IgD-negative memory B cell (primary cell): ENCODE data around the gene GOLGA1. TPM values are rescaled to one million over a fixed set of nuclear protein-coding genes. Genes with fewer than 3 reads are reported as not detected.

ENCODE experiments used
- H3K27ac Mint-ChIP-seq, 3 donors: one replicate each; pipeline ENCODE4 v1.8.0; 2020 to 2022; ENCODE audit warnings: mild to moderate bottlenecking in 3 of 3, mixed read lengths in 3 of 3, moderate library complexity in 1 of 3
- H3K27me3 Mint-ChIP-seq: one replicate; pipeline ENCODE4 v1.8.0; 2021; ENCODE audit warnings: mixed read lengths
- H3K36me3 Mint-ChIP-seq: one replicate; pipeline ENCODE4 v1.8.0; 2020; ENCODE audit warnings: mild to moderate bottlenecking, mixed read lengths
- H3K4me1 Mint-ChIP-seq, 3 donors: one replicate each; pipeline ENCODE4 v1.8.0; 2020 to 2022; ENCODE audit warnings: mixed read lengths in 3 of 3, mild to moderate bottlenecking in 1 of 3
- H3K4me3 Mint-ChIP-seq, 4 donors: one replicate each; pipeline ENCODE4 v1.8.0; 2020 to 2022; ENCODE audit warnings: mild to moderate bottlenecking in 4 of 4, mixed read lengths in 4 of 4, moderate library complexity in 3 of 4
- H3K9me3 Mint-ChIP-seq, 3 donors: one replicate each; pipeline ENCODE4 v1.8.0; 2020 to 2021; ENCODE audit warnings: mixed read lengths in 3 of 3, mild to moderate bottlenecking in 1 of 3
- polyA plus RNA-seq: library from polyadenylated mRNA; unstranded; fragments of 300-500 nt; fragmentation: Illumina TruSeq; gene quantifications from one replicate; pipeline ENCODE4 v1.2.3, GENCODE V29; 2021

The GOLGA1 gene
- polyA plus RNA-seq, 1 donor from 2014 or later: 10.3 TPM

GRCh38 chr9:124881138-124881743, 59.6 kb downstream of the GOLGA1 start:
- H3K4me3 Mint-ChIP-seq: peak overlapping the region in 1 of 4 donors; percentile 72
- no peaks in the 10 kb centered on the region for H3K9me3 Mint-ChIP-seq
- peaks cover 4% of the 10 kb centered on the region for H3K36me3 Mint-ChIP-seq
- H3K27me3 Mint-ChIP-seq: no peaks in the 10 kb centered on the region
- peak overlapping the region in 1 of 3 donors; percentile 16 for H3K27ac Mint-ChIP-seq
- H3K4me1 Mint-ChIP-seq: peaks cover 0 to 16% (median 10%) of the 10 kb centered on the region in 3 donors

- Mint-ChIP-seq H3K27me3 (no peaks in the 10 kb centered on the region), H3K27ac (peak overlapping the region in 2 of 3 donors; percentile 62 to 88), H3K4me3 (no peak overlapping the region), H3K9me3 (no peaks in the 10 kb centered on the region), H3K4me1 (peaks cover 0 to 16% (median 10%) of the 10 kb centered on the region in 3 donors), H3K36me3 (peaks cover 3% of the 10 kb centered on the region)
Observed at GRCh38 chr9:124880501-124880900, 60.4 kb downstream of the GOLGA1 start.

- no peaks in the 10 kb centered on the region for H3K27me3 Mint-ChIP-seq
- no peaks in the 10 kb centered on the region for H3K9me3 Mint-ChIP-seq
- peaks cover 1% of the 10 kb centered on the region for H3K36me3 Mint-ChIP-seq
- H3K4me1 Mint-ChIP-seq: peaks cover 0 to 16% (median 10%) of the 10 kb centered on the region in 3 donors
- H3K4me3 Mint-ChIP-seq: no peak overlapping the region
- H3K27ac Mint-ChIP-seq: no peak overlapping the region
Observed at GRCh38 chr9:124879226-124879625, 61.7 kb downstream of the GOLGA1 start.

- H3K4me1 Mint-ChIP-seq: peaks cover 0 to 16% (median 15%) of the 10 kb centered on the region in 3 donors
- H3K27me3 Mint-ChIP-seq: no peaks in the 10 kb centered on the region
- H3K36me3 Mint-ChIP-seq: no peaks in the 10 kb centered on the region
- no peaks in the 10 kb centered on the region for H3K9me3 Mint-ChIP-seq
- no peak overlapping the region for H3K27ac Mint-ChIP-seq
- H3K4me3 Mint-ChIP-seq: peak overlapping the region in 1 of 4 donors; percentile 32
Observed at GRCh38 chr9:124878518-124878917, 62.4 kb downstream of the GOLGA1 start.

GRCh38 chr9:124878021-124878420, 62.9 kb downstream of the GOLGA1 start:
- Mint-ChIP-seq H3K27ac (peak overlapping the region in 1 of 3 donors; percentile 61), H3K9me3 (no peaks in the 10 kb centered on the region), H3K4me3 (no peak overlapping the region), H3K36me3 (peaks cover 2% of the 10 kb centered on the region), H3K4me1 (peaks cover 4 to 20% (median 19%) of the 10 kb centered on the region in 3 donors), H3K27me3 (no peaks in the 10 kb centered on the region)

- Mint-ChIP-seq H3K4me3 (no peak overlapping the region), H3K27me3 (no peaks in the 10 kb centered on the region), H3K9me3 (no peaks in the 10 kb centered on the region), H3K36me3 (peaks cover 5% of the 10 kb centered on the region), H3K4me1 (peaks cover 12 to 27% (median 25%) of the 10 kb centered on the region in 3 donors), H3K27ac (peak overlapping the region in 1 of 3 donors; percentile 15)
Observed at GRCh38 chr9:124877021-124877782, 63.7 kb downstream of the GOLGA1 start.

- peaks cover 26 to 37% (median 35%) of the 10 kb centered on the region in 3 donors for H3K4me1 Mint-ChIP-seq
- no peaks in the 10 kb centered on the region for H3K9me3 Mint-ChIP-seq
- no peak overlapping the region for H3K4me3 Mint-ChIP-seq
- peaks cover 5% of the 10 kb centered on the region for H3K36me3 Mint-ChIP-seq
- H3K27me3 Mint-ChIP-seq: no peaks in the 10 kb centered on the region
- H3K27ac Mint-ChIP-seq: peak overlapping the region in 2 of 3 donors; percentile 62 to 78
Observed at GRCh38 chr9:124875501-124875900, 65.4 kb downstream of the GOLGA1 start.

GRCh38 chr9:124873664-124874063, 67.2 kb downstream of the GOLGA1 start:
- H3K4me1 Mint-ChIP-seq: peaks cover 33 to 39% (median 33%) of the 10 kb centered on the region in 3 donors
- no peaks in the 10 kb centered on the region for H3K27me3 Mint-ChIP-seq
- peak overlapping the region in 2 of 3 donors; percentile 53 to 97 for H3K27ac Mint-ChIP-seq
- H3K36me3 Mint-ChIP-seq: peaks cover 5% of the 10 kb centered on the region
- H3K9me3 Mint-ChIP-seq: no peaks in the 10 kb centered on the region
- H3K4me3 Mint-ChIP-seq: peak overlapping the region in 1 of 4 donors; percentile 97

- H3K27ac Mint-ChIP-seq: peak overlapping the region; percentile 96 to 97 (median 96)
- H3K36me3 Mint-ChIP-seq: peaks cover 5% of the 10 kb centered on the region
Observed at GRCh38 chr9:124871156-124871561, 69.7 kb downstream of the GOLGA1 start.

GRCh38 chr9:124870723-124871122, 70.2 kb downstream of the GOLGA1 start:
- H3K27ac Mint-ChIP-seq: peak overlapping the region; percentile 96 to 97 (median 96)
- peaks cover 33 to 42% (median 34%) of the 10 kb centered on the region in 3 donors for H3K4me1 Mint-ChIP-seq
- no peaks in the 10 kb centered on the region for H3K27me3 Mint-ChIP-seq
- peaks cover 5% of the 10 kb centered on the region for H3K36me3 Mint-ChIP-seq
- peak overlapping the region; percentile 93 to 98 (median 96) for H3K4me3 Mint-ChIP-seq
- H3K9me3 Mint-ChIP-seq: no peaks in the 10 kb centered on the region

More at GRCh38 chr9:124871156-124871561, 69.7 kb downstream of the GOLGA1 start:
- Mint-ChIP-seq H3K9me3 (no peaks in the 10 kb centered on the region), H3K4me1 (peaks cover 33 to 42% (median 34%) of the 10 kb centered on the region in 3 donors), H3K27me3 (no peaks in the 10 kb centered on the region), H3K4me3 (peak overlapping the region; percentile 93 to 98 (median 96))

GRCh38 chr9:124869986-124870560, 70.8 kb downstream of the GOLGA1 start:
- H3K27me3 Mint-ChIP-seq: no peaks in the 10 kb centered on the region
- H3K4me1 Mint-ChIP-seq: peaks cover 33 to 42% (median 34%) of the 10 kb centered on the region in 3 donors
- H3K27ac Mint-ChIP-seq: peak overlapping the region; percentile 96 to 97 (median 96)
- H3K9me3 Mint-ChIP-seq: no peaks in the 10 kb centered on the region
- peak overlapping the region; percentile 93 to 98 (median 96) for H3K4me3 Mint-ChIP-seq
- peaks cover 5% of the 10 kb centered on the region for H3K36me3 Mint-ChIP-seq

- Mint-ChIP-seq H3K4me3 (peak overlapping the region; percentile 93 to 98 (median 96)), H3K9me3 (no peaks in the 10 kb centered on the region), H3K36me3 (peaks cover 5% of the 10 kb centered on the region), H3K27ac (peak overlapping the region; percentile 96 to 97 (median 96)), H3K4me1 (peaks cover 33 to 42% (median 34%) of the 10 kb centered on the region in 3 donors), H3K27me3 (no peaks in the 10 kb centered on the region)
Observed at GRCh38 chr9:124869466-124869985, 71.4 kb downstream of the GOLGA1 start.

- H3K9me3 Mint-ChIP-seq: no peaks in the 10 kb centered on the region
- H3K27me3 Mint-ChIP-seq: no peaks in the 10 kb centered on the region
- H3K4me1 Mint-ChIP-seq: peaks cover 33 to 41% (median 34%) of the 10 kb centered on the region in 3 donors
- peak overlapping the region; percentile 90 to 96 (median 96) for H3K27ac Mint-ChIP-seq
- peaks cover 5% of the 10 kb centered on the region for H3K36me3 Mint-ChIP-seq
- peak overlapping the region; percentile 93 to 98 (median 96) for H3K4me3 Mint-ChIP-seq
Observed at GRCh38 chr9:124868511-124869465, 72.1 kb downstream of the GOLGA1 start.

- H3K9me3 Mint-ChIP-seq: no peaks in the 10 kb centered on the region
- peaks cover 12 to 30% (median 27%) of the 10 kb centered on the region in 3 donors for H3K4me1 Mint-ChIP-seq
- H3K36me3 Mint-ChIP-seq: no peaks in the 10 kb centered on the region
- no peaks in the 10 kb centered on the region for H3K27me3 Mint-ChIP-seq
- peak overlapping the region in 1 of 3 donors; percentile 83 for H3K27ac Mint-ChIP-seq
- H3K4me3 Mint-ChIP-seq: peak overlapping the region; percentile 63 to 96 (median 80)
Observed at GRCh38 chr9:124863371-124863871, 77.5 kb downstream of the GOLGA1 start.
